HG02678 (cell line): ENCODE results near the gene SULF2.
A peak's percentile ranks its signal among the peaks of the same experiment; 100 is the strongest.

Source experiments
- ATAC-seq: cut with Tn5 transposase; IDR thresholded peaks from one replicate; pipeline ENCODE4 v1.9.1; 2021; ENCODE audit warnings: mild to moderate bottlenecking, moderate library complexity; ENCODE audit not compliant: unreplicated experiment

SULF2 gene

DNA sequence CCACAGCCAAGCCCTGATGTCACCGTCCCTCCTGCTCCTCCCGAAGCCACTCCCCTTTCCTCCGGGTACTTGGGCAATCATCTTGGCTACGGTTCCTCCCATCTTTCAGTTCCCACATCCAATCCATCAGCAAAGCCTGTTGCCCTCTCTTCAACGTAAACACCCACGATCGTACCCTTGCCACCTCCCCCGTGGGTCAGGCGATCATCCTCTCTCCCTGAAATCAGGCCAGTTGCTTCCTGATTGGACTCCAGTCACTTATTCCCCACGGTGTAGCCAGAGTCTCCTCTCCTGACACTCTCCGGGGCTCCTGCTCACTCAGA, 44.5 kb downstream of the SULF2 start:
- ATAC-seq: no peak

DNA sequence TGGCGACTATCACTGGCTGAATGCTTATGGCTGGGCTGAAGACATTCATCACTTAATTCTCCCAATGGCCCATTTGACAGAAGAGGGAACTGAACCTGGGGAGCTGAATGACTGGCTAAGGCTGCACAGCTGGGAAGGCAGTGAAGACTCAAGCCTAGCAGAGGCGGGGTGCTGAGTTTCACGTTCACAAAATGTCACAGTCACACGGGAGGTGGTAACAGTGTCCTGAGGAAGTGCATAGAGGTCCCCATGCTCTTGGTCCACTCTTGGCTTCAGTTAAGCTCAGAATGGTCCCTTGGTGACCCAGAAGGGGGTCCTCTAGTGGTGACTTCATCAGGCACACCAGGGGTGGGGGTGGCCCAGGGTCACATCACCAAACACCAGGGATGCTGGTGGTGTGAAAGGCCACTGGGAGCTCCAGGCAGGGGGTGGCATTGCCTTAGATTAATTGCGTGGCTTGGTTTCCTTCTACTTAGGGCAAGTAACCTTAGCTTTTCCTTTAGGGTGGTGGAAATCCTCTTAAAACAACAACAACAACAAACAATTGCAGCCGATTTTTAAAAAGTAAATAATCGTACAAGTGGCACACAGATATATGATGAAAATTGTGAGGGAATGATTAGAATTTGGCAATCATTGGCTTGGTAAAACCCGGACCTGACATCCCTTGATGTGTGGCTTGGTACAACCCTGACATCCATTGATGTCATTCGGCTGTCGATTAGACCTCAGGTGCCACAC, 45.0 kb downstream of the SULF2 start:
- ATAC-seq: no peak

DNA sequence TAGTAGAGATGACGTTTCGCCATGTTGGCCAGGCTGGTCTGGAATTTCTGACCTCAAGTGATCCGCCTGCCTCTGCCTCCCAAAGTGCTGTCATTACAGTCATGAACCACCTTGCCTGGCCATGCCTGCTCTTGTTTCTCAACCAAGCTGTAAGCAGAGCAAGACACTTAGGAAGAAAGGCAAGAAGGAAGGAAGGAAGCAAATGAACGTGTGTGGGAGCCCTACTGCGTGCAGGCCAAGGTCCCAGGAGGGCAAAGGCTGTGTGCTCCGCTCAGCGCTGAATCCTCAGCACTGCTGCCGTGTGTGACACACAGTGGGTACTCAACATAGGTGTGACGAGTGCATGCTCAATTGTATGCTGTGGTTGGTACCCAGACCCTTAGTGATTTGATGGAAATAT, 47.4 kb downstream of the SULF2 start:
- ATAC-seq: no peak

DNA sequence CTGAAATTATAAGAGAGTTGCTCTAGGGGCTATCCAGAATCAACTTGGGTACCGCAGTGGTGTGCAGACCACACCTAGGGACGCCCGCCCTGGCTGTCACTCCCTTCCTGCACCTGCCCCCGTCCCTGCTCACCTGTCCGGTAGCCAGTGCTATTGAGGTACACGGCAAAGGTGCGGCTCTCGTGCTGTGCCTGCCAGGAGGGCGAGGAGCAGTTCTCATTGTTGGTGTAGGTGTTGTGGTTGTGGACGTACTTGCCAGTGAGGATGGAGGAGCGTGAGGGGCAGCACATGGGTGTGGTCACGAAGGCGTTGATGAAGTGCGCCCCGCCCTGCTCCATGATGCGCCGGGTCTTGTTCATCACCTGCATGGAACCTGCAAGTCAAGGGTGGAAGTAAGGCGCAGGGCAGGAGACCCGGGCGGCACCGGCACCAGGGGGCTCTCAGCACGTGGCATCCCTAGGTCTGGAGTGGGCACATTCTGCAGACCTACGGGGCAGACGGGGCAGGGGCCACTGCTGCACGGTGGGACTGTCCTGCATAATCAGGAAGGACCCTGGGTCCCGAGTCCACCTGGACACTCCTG, 48.6 kb downstream of the SULF2 start:
- ATAC-seq: no peak

DNA sequence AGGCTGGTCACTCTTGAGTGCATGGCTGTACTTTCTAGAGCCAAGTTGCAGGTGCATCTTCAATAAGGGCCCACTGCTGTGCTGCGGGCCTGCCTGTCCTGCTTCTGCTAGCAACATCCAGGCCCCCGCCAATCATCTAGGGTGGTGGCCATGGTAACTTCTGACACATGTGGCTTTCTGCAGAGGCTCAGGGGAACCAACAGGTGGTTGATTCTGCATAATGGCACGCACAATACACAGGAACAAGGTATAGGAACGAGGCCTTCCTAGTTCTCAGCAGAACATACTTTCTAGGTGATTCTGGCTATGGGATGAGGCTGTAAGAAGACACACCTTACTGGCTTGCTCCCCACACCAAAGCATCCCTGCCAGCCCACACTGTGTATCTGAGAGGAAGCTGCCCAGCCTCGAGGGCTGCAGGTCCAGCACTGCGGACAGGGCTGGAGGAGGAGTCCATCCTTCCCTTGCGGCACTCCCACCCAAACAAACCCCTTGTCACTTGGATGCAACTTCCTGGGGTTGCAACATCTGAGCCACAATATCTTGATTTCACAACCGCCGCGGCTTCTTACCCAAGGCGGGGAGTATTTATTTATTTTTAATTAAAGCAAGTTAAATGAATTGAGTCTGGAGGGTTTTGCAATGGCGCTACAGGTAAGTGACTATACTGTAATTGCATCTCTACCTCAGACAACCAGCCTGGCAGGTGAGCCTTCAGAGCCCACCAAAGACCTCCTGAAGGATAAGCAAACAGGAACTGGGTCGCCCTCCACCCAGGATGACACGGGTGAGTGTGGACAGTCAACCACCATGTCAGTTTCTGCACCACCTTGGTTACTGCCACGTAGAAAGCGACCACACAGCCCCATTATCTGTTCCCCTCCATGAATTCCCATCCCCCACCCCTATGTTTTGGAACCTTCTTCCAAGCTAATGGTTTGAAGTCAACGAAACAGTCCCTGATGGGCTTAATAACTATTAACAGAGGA, 49.6 kb downstream of the SULF2 start:
- ATAC-seq: no peak

DNA sequence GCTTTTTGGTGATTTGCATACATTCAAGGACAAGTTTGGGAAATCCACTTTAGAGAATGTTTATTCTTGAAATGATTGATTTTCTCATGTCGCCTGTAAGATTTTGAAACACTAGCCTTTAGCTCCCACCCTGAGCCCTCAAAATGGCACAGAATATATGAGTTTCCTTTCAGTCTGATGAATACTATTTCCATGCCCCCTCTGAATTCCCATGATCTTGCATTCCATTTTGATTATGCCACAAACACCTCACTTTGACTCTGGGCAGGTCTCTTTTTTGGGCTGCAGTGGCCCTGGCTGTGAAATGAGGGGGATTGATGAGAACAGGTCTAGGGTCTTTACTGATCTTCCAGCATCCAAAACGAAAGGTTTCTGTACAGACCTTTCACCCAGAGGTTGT, 50.4 kb downstream of the SULF2 start:
- ATAC-seq: no peak

DNA sequence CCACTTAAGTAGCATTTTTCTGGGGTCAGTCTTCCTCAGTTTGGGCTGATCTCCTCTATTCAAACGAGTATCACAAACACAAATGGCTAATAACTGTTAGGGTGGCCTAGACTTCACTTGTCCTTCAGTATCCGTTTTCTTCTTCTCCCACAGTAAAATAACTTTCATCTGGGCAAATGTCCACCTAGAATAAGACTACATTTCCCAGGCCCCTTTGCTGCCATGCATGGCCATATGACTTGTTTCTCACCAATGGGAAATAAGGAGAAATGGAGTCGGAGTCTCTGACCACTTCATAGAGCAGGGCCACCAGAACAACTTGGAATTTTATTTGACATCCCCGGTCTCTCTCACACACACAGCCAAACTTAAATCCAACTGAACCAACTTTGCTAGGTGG, 51.4 kb downstream of the SULF2 start:
- ATAC-seq: no peak

DNA sequence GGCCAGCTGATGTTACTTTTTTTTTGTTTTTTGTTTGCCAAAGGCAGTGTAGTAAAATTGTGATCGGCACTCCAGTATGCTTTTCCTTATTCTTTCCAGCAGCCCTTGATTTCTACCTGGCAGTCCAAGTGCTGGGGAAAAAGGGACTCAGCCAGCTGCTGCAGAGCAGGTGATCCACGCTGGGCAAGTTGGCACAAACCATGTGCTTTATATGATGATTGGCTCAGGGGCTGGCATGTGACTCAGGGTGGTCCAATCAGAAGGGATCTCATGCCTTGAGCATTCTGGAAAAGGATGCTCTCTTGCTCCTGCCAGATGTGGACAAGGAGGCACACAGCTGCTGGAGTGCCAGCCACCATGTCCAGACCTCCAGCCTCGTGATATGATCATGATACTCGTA, 54.5 kb downstream of the SULF2 start:
- no peak for ATAC-seq

DNA sequence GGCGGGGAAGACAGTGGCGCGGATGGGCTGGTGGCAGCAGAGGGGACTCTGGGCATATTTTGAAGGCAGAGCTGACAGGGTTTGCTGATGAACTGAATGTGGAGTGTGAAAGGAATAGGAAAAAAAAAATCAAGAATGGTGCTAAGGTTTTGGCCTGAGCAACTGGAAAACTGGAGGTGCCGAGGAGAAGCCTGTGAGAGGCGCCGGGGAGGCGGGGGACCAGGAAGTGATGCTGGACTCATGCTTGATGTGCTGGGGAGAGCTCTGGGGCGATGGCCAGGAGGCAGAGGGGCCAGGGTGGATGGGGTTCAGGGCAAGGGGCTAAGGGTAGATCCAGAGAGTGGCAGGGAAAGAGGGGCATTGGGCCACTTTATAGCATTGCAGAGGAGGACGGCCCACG, 55.8 kb downstream of the SULF2 start:
- ATAC-seq: no peak

DNA sequence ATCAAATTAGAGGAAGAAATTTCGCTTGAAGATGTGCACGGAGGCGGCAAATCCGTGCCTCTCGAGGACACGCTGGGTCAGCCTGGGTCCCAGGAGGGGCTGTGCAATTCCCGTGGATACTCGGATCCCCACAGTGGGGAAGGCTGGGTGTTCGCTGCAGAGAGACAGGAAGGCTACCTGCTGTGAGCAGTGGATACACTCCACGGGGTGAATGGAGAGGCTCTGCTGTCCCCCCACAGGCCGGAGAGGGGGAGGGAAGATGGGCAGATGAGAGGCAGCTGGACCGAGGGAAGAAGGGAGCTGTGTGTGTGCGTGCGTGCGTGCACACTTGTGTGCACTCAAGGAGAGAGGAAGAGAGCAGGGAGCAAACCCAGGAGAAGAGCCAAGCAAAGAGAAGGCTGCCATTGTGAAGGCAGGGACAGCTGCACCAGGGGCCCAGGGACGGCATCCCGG, 57.3 kb downstream of the SULF2 start:
- ATAC-seq: no peak

DNA sequence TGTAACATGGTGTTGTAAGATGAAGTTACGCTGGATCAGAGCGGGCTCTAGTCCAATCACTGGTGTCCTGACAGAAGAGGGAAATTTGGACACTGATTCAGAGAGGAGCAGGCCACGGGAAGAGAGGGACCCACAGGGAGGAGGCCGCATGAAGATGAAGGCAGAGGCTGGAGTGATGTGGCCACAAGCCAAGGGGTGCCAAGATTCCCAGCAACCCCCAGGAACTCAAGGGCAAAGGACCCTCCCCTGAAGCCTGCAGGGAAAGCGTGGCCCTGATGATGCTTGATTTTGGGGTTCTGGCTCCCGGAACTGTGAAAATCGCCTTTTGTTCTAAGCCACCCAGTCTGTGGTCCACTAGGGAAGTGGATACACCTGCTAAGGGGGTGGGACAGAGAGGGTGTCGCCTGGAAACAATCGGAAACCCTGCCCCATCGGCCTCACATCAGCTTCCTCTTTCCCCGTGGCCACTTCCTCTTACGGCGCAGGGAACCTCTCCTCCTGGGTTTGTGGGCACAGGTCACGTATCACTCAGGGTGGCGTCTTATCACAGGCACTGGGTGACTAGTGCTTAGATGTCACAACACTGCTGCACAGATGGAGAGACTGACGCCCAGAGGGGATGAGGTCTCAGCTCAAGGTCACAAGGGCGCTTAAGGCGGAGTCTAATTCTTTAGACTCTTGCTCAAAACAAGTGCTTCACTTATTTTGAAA, 58.0 kb downstream of the SULF2 start:
- ATAC-seq: peak; percentile 70

DNA sequence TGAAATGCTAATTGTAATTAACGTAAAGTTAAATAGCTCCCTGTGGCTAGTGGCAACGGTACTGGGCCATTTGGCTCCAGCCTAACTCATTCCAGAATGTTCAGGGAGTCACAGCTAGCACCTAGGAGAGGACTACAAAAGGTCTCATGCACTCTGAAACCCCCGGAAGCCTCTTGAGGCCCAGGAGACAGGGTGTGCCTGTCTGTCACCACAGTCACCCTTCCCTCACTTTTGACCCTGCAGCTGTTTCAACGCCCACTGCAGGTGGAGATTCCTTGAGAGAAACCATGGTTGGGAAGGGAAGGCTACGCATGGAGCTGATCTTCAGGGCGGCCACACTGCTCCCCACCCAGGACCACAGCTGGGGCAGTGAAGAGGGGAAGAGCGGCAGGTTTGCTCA, 58.6 kb downstream of the SULF2 start:
- ATAC-seq: no peak

DNA sequence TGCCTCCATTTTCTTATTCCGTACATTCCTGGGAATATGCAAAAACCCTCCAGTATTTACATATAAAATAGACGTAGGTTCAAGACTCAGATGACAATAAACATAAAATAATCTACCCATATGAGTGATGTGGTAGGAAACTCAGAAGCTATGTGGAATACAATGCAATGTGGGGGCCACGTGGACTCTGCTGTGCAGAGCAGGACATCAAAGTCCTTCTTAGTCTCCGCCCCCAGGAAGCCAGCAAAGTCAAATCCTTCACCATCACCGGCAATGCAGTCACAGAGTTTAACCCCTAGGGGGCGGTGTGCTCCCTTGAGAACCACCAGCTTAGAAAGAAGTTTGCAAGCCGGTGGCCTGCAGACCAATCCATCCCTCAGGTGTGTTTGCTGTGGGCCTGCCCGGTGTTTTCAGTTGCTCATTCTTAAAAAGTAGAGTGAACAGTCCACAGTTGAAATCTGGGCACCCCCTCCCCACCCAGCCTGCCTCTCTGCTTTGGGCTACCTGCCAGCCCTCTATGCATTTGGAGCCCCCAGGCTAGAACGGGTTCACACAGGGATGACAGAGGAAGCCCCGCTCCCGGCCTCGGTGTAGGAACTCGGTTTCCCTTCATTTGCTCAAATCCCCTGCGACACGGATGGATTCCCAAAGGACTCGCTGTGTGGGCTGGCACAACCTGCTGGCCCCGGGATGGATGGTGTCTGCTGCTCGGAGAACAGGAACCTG, 59.9 kb downstream of the SULF2 start:
- ATAC-seq: no peak

DNA sequence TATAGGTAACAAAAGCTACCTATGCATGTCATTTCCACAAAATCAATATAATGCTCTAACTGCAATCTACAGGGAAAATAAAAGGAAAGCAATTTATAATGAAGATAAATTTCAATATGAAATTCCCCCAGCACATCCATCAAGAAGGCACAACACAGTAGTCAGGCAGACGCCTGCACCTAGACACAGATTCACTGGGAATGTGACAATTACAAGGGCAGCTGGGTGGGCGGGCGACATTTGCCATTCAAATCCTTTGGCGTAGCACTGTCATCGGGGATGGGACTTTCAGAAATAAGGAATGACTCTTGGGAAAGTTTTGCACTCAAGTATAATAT, 60.4 kb downstream of the SULF2 start:
- ATAC-seq: no peak

DNA sequence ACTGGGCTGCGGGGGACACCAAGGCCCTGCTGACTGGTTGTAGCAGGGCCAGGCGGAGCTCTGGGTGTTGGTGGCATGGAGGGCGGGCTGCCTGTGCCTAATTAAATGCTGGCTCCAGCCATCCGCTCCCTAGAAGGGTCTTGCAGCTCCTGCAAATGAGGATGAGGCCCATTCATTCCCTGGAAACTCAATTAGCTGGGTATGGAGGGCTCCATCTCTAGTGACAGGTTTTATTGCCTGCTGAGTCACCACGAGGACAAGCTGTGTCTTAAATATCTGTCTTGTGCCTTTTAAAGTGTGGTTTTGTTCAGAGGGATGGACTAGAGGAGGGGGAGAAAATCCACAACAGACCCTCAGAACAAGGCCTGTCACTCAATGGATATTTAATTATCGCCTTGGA, 60.9 kb downstream of the SULF2 start:
- no peak for ATAC-seq

DNA sequence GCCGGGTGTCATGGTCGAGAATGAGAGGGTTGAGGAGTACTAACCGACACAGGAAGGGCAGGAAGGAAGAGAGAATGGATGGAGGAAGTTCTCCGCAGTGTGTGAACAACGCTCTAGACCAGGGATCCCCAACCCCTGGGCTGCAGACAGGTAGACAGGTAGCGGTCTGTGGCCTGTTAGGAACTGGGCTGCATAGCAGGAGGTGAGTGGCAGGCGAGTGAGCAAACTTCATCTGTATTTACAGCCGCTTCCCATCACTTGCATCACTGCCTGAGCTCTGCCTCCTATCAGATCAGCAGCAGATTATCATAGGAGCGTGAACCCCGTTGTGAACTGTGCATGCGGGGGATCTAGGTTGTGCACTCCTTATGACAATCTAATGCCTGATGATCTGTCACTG, 62.0 kb downstream of the SULF2 start:
- ATAC-seq: no peak

DNA sequence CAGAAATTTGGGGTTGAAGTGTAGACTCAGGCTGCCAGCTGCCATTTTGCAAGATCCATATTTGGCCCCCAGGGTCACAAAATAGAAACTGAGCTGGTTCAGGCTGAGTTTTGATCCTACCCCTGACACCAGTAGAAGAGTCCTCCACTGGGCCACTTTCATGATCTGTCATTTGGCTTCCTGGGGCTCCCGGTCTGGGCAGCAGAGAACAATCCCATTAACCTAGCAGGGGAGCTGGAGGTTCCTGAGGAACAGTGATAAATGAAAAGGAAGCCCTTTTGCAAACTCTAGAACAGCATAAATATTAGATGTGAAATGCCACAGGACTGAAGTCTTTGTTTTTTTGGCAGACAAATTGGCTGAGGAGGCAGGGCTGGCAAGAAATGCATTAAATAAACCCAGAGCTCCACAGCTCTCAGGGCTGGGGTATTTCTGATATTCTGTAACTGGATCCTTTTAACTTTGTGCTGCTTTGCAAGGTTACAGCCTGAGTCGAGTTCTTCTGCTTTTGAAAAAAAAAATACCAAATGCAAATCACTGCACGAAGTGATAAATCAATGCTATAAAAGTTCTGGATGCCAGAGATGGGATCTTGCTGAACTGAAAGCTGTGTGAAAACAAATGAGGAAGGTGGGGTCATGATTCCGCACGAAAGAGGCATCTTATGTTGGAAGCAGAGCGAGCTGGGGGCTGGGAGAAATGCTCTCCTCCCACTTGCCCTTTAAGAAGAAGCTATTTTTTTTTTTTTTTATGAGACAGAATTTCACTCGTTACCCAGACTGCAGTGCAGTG, 64.4 kb downstream of the SULF2 start:
- no peak for ATAC-seq

DNA sequence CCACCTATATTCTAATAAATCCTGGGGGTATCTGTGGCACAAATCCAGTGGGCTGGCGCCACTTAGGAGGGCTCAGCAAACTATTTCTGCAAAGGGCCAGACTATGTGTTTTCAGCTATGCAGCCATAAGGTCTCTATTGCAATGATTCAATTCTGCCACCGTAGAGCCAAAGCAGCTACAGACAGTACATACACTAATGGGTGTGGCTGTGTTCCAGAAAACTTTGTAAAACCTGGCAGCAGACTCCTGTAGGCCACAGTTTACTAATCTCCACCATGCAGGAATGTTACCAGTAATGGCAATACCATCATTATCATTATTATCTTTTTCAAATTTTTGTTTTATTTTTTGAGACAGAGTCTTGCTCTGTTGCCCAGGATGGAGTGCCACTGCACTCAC, 65.7 kb downstream of the SULF2 start:
- ATAC-seq: no peak

DNA sequence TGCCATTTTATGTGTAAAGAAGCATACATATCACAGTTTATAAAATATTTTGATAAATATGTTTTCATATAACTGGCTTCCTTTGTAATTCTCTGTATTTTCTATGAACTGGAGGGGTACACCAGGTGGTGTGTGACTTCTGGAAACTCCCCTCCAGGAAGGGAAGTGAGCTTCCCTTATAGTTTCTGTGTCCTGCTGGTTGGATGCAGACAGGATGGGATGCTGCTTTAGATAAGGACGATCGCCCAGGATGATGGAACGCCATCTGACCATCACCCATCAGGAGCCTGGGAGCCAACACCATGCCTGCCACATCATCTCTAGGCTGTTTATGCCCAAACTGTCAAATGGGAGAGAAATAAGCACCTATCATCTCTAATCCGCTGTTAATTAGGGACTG, 66.1 kb downstream of the SULF2 start:
- no peak for ATAC-seq

DNA sequence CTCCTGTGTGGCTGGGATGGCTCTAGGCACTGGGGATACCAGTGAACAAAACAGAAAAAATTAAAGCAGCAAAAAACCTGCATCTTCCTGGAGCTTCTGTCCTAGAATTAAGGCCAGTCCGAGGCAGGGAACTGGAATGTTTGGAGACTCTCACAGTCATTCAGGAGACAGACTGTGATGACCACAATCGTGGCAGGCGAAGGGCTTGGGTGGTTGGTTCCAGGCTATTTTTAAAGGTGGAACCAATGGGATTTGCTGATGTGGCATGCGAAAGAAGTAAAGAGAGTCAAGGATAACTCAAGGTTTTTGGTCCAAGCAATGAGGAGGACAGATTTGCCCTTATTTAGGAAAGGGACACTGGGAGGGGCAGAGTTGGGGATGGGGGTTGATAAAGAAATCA, 66.9 kb downstream of the SULF2 start:
- no peak for ATAC-seq
